ENCODE results near the gene DDX24.
A peak's percentile ranks its signal among the peaks of the same experiment; 100 is the strongest.

Gene DDX24

GRCh38 chr14:94080621-94081385 lies at the start of gene DDX24, which contains the start of gene IFI27L1:
Gene DDX24 (minus strand): TSS chr14:94081202. CDS start chr14:94079742, 1,460 bp downstream.
Gene IFI27L1 (plus strand): TSS chr14:94081310. CDS start chr14:94096938, 15,628 bp downstream.
- peak; percentile 88 to 89 for DNase-seq

GRCh38 chr14:94129758-94130414 lies 48.9 kb upstream of the DDX24 start:
- DNase-seq: no peak

GRCh38 chr14:94129111-94129757 lies 48.2 kb upstream of the DDX24 start, which contains the start of gene IFI27L2:
Gene IFI27L2 (minus strand): TSS chr14:94129604. CDS start chr14:94129564, 40 bp downstream.
- peak; percentile 85 to 89 for DNase-seq

- DNase-seq: no peak
Observed at GRCh38 chr14:94128216-94128839, 47.3 kb upstream of the DDX24 start.

- DNase-seq: no peak
Observed at GRCh38 chr14:94127330-94127729, 46.3 kb upstream of the DDX24 start.

- no peak for DNase-seq
Observed at GRCh38 chr14:94126800-94127199, 45.8 kb upstream of the DDX24 start.

GRCh38 chr14:94126419-94126677 lies 45.3 kb upstream of the DDX24 start:
- DNase-seq: no peak

- DNase-seq: no peak
Observed at GRCh38 chr14:94125659-94126418, 44.8 kb upstream of the DDX24 start.

GRCh38 chr14:94124582-94125377 lies 43.8 kb upstream of the DDX24 start:
- DNase-seq: no peak

- DNase-seq: no peak
Observed at GRCh38 chr14:94123868-94124267, 42.9 kb upstream of the DDX24 start.

- no peak for DNase-seq
Observed at GRCh38 chr14:94123296-94123695, 42.3 kb upstream of the DDX24 start.

- no peak for DNase-seq
Observed at GRCh38 chr14:94122438-94122837, 41.4 kb upstream of the DDX24 start.

- DNase-seq: no peak
Observed at GRCh38 chr14:94121485-94121884, 40.5 kb upstream of the DDX24 start.

GRCh38 chr14:94120667-94121340 lies 39.8 kb upstream of the DDX24 start:
- no peak for DNase-seq

- no peak for DNase-seq
Observed at GRCh38 chr14:94119071-94119470, 38.1 kb upstream of the DDX24 start.

GRCh38 chr14:94117856-94118255 lies 36.9 kb upstream of the DDX24 start:
- DNase-seq: no peak

- DNase-seq: no peak
Observed at GRCh38 chr14:94116701-94117100, 35.7 kb upstream of the DDX24 start.

- no peak for DNase-seq
Observed at GRCh38 chr14:94115631-94116030, 34.6 kb upstream of the DDX24 start.

- no peak for DNase-seq
Observed at GRCh38 chr14:94115058-94115591, 34.1 kb upstream of the DDX24 start.

- no peak for DNase-seq
Observed at GRCh38 chr14:94114589-94115057, 33.6 kb upstream of the DDX24 start.
